ENCODE data around the gene UGT1A6. TPM values are rescaled to one million over a fixed set of nuclear protein-coding genes. Genes with fewer than 3 reads are reported as not detected.
A peak's percentile ranks its signal among the peaks of the same experiment; 100 is the strongest.

Gene UGT1A6
- total and polyA plus RNA-seq, 2 of the 13 experiments (the other 11 are each of a cell fraction or from before 2014, with no cell fraction given): 0.25 TPM; not detected in 1

DNA sequence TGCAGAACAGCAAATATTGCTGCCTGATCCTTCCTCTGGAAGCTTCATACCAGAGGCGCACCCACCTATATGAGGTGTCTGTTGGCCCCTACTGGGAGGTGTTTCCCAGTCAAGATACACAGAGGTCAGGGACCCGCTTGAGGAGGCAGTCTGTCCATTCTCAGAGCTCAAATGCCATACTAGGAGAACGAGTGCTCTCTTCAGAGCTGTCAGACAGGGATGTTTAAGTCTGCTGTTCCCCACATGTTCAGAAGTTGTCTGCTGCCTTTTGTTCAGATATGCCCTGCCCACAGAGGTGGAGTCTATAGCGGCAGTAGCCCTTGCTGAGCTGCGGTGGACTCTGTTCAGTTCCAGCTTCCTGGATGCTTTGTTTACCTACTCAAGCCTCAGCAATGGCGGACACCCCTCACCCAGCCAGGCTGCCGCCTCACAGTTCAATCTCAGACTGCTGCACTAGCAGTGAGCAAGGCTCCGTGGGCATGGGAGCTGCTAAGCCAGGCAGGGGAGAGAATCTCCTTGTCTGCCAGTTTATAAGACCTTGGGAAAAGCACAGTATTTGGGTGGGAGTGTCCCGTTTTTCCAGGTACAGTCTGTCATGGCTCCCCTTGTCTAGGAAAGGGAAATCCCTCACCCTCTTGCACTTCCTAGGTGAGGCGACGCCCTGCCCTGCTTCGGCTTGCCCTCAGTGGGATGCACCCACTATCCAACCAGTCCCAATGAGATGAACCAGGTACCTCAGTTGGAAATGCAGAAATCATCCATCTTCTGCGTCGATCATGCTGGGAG is 44.4 kb downstream of the UGT1A6 start (continued):
- TF ChIP-seq, protein P1, sequence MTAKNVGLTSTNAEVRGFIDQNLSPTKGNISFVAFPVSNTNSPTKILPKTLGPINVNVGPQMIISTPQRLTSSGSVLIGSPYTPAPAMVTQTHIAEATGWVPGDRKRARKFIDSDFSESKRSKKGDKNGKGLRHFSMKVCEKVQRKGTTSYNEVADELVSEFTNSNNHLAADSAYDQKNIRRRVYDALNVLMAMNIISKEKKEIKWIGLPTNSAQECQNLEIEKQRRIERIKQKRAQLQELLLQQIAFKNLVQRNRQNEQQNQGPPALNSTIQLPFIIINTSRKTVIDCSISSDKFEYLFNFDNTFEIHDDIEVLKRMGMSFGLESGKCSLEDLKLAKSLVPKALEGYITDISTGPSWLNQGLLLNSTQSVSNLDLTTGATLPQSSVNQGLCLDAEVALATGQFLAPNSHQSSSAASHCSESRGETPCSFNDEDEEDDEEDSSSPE (CRISPR knock-in tag; IDR thresholded peaks at IDR 0.05): peak; percentile 37; the same call in 1 of the 2 replicates
- TF ChIP-seq ARNT2 (CRISPR knock-in tag; IDR thresholded peaks at IDR 0.05; ENCODE audit: low read depth) (0 out of 2 replicates have a peak, but pooled peaks have one; percentile 42), RXRB (CRISPR knock-in tag; IDR thresholded peaks at IDR 0.05; ENCODE audit: borderline replicate concordance) (peak; percentile 66), POLR2AphosphoS5 (IDR thresholded peaks at IDR 0.05; ENCODE audit: low read depth, low read length) (peak; percentile 48; the same call in 1 of the 2 replicates), ZNF644 (CRISPR knock-in tag; IDR thresholded peaks at IDR 0.05; ENCODE audit: low read depth) (peak; percentile 81), JUNB (CRISPR knock-in tag; IDR thresholded peaks at IDR 0.05; ENCODE audit: borderline replicate concordance) (0 out of 2 replicates have a peak, but pooled peaks have one; percentile 54)
- TF ChIP-seq, protein P2, sequence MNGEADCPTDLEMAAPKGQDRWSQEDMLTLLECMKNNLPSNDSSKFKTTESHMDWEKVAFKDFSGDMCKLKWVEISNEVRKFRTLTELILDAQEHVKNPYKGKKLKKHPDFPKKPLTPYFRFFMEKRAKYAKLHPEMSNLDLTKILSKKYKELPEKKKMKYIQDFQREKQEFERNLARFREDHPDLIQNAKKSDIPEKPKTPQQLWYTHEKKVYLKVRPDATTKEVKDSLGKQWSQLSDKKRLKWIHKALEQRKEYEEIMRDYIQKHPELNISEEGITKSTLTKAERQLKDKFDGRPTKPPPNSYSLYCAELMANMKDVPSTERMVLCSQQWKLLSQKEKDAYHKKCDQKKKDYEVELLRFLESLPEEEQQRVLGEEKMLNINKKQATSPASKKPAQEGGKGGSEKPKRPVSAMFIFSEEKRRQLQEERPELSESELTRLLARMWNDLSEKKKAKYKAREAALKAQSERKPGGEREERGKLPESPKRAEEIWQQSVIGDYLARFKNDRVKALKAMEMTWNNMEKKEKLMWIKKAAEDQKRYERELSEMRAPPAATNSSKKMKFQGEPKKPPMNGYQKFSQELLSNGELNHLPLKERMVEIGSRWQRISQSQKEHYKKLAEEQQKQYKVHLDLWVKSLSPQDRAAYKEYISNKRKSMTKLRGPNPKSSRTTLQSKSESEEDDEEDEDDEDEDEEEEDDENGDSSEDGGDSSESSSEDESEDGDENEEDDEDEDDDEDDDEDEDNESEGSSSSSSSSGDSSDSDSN (CRISPR knock-in tag; IDR thresholded peaks at IDR 0.05): peak; percentile 33; the same call in 1 of the 2 replicates

DNA sequence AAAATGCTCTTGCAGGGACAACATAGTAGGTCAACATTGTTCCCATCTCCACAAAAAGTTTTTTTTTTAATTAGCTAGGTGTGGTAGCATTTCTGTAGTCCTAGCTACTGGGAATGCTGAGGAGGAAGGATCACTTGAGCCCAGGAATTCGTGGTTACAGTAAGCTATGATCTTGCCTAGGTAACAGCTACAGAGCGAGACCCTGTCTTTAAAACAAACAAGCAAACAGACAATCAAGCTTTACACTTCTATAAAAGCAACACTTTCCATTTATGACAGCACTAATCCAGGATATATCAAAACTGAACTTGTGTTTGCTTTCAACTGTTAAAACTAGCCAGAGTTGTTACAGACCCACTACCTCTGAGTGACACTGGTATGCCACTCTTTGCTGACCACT is 48.2 kb downstream of the UGT1A6 start:
- Histone ChIP-seq H3K9ac (ENCODE audit: insufficient read depth, low read depth, low read length) (no peak overlapping the region), H3K36me3 (replicated peaks in 1 of 2; ENCODE audit: control insufficient read depth in 1 of 2, insufficient read depth in 2 of 2, low read length in 2 of 2) (no peaks in the 10 kb centered on the region), H3K4me3 (replicated peaks in 1 of 3; ENCODE audit: insufficient read depth in 1 of 3, low read depth in 2 of 3, low read length in 3 of 3) (no peak overlapping the region), H3K27me3 (ENCODE audit: control insufficient read depth in 1 of 2, insufficient read depth in 2 of 2, low read length in 2 of 2) (peaks cover 0 to 27% of the 10 kb centered on the region in 2 experiments; a peak in 3 of 5 replicates), H3K4me1 (ENCODE audit: insufficient read depth, low read length) (peaks cover 58% of the 10 kb centered on the region), H4K20me1 (ENCODE audit: insufficient read depth, low read length) (no peaks in the 10 kb centered on the region), H3K27ac (ENCODE audit: extremely low read length, insufficient read depth, low read length) (no peak overlapping the region), H3K9me3 (ENCODE audit: low read length) (no peaks in the 10 kb centered on the region), H3K79me2 (ENCODE audit: insufficient read depth, low read length) (no peaks in the 10 kb centered on the region), H3K4me2 (ENCODE audit: low read depth, low read length) (no peak overlapping the region), H2AFZ (ENCODE audit: low read length) (no peak overlapping the region)
- in situ Hi-C loops (cut with HindIII; ENCODE audit: extremely low pct_ligation_motif_present, low pct_unique_long_range_greater_than_20kb) (no loop called here), intact Hi-C loops (cut with micrococcal nuclease; ENCODE audit: unreplicated experiment) (no loop called here)
- WGBS (ENCODE audit: low lambda C conversion rate): 70% methylated on average over 2 of the region's 2 CpGs
- POLR2A ChIA-PET: no interaction called here
- no peak for DNase-seq (ENCODE audit: low spot score)
- ATAC-seq: no peak
- FAIRE-seq: no peak
- CTCF ChIA-PET (ENCODE audit: low intra/inter-chr PET ratio, low total read pairs): no interaction called here
- no TSS peak for BruUV-seq (replicated peaks)
- TF ChIP-seq DMAP1 (CRISPR knock-in tag; IDR thresholded peaks at IDR 0.05) (no peak), MBNL3 (CRISPR knock-in tag; conservative IDR thresholded peaks at IDR 0.05) (no peak), TGIF2 (CRISPR knock-in tag; IDR thresholded peaks at IDR 0.05) (no peak), ZNF484 (CRISPR knock-in tag; IDR thresholded peaks at IDR 0.05; ENCODE audit: borderline replicate concordance, low read depth) (no peak), BRD4 (CRISPR knock-in tag; IDR thresholded peaks at IDR 0.05) (no peak), SETDB1 (CRISPR knock-in tag; IDR thresholded peaks at IDR 0.05; ENCODE audit: borderline replicate concordance) (no peak), SNAI1 (CRISPR knock-in tag; IDR thresholded peaks at IDR 0.05; ENCODE audit: borderline replicate concordance) (no peak)
- TF ChIP-seq, protein P3, sequence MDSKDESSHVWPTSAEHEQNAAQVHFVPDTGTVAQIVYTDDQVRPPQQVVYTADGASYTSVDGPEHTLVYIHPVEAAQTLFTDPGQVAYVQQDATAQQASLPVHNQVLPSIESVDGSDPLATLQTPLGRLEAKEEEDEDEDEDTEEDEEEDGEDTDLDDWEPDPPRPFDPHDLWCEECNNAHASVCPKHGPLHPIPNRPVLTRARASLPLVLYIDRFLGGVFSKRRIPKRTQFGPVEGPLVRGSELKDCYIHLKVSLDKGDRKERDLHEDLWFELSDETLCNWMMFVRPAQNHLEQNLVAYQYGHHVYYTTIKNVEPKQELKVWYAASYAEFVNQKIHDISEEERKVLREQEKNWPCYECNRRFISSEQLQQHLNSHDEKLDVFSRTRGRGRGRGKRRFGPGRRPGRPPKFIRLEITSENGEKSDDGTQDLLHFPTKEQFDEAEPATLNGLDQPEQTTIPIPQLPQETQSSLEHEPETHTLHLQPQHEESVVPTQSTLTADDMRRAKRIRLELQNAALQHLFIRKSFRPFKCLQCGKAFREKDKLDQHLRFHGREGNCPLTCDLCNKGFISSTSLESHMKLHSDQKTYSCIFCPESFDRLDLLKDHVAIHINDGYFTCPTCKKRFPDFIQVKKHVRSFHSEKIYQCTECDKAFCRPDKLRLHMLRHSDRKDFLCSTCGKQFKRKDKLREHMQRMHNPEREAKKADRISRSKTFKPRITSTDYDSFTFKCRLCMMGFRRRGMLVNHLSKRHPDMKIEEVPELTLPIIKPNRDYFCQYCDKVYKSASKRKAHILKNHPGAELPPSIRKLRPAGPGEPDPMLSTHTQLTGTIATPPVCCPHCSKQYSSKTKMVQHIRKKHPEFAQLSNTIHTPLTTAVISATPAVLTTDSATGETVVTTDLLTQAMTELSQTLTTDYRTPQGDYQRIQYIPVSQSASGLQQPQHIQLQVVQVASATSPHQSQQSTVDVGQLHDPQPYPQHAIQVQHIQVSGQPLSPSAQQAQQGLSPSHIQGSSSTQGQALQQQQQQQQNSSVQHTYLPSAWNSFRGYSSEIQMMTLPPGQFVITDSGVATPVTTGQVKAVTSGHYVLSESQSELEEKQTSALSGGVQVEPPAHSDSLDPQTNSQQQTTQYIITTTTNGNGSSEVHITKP (CRISPR knock-in tag; IDR thresholded peaks at IDR 0.05; ENCODE audit: low read depth): no peak

All from HepG2 (cell line).